GM19099 (cell line): ENCODE measurements around the gene FER.

Experiments used
- POLR2A ChIP-seq: IDR thresholded peaks from 3 replicates; pipeline ENCODE4 v1.6.1; 2011; ENCODE audit warnings: low read depth; ENCODE audit not compliant: insufficient read length; ENCODE audit errors: extremely low read depth

Gene FER

DNA sequence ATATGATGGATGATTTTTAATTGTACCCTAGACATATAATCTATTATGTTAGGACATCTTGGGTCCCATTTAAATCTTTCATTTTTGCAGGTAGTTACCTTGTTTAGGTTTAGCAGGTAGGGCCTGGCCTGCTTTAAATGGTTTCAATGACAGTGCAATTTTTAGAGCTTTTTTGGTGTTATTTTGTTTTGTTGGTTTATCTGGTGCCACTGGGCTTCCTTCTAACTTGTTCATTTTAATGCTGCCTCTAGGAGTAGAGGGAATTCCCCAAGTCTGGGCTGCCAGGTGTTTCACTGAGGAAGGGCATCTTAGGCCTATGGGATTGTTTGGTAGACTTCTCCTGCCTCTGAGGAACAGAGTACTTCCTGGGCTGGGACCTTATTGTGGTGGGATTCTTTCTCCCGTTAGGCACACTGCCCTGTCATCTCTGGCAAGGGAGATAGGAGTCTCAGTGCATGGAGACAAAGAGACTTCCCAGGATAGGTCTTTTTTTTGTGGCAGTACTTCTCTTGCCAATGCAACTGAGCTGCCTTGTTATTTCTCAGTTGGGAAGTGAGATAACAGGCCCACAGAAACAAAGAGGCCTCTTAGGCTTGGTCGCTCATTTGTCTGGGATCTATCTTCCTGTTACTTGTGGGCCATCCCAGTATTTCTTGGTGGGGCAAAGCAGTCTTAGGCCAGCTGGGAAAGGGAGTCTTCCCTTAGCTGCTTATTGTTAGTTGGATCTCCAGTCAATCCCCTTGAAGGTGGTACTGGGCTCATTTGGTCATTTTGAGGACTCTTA, 282.9 kb downstream of the FER start:
- TF ChIP-seq POLR2A: no peak

DNA sequence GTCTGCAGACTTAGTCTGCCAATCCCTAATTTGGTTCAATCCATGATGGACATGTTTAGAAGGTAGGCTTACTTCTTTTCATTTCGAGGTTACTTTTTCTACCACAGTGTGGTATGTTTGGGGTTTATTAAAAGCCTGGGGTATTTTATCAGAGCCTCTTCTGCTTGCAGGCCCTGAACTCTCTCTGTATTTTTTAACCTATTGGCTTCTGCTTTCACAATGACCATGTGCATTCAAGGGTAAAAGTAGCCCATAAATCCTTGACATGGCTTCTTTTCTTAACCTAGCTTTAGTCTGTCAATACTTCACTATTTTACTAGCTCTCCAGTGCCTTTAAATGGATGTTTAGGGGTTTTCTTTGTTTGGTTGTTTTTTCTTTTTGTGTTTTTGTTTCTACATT, 286.6 kb downstream of the FER start:
- TF ChIP-seq POLR2A: no peak

DNA sequence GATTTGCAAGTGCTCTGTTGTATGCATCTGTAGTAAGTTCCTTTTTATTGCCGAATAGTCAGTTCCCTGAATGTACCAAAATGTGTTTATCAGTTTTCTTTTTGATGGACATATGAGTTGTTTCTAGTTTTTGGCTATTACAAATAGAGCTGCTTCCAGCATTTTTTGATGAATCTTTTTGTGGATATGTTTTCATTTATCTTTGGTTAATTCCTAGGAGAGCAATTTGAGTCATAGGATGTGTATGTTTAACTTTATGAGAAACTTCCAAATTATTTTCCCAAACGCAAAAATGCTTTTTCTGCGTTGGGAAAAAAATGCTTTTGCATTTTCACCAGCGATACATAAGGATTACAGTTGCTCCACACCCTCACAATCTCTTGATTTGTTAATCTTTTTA, 287.7 kb downstream of the FER start:
- no peak for TF ChIP-seq POLR2A

DNA sequence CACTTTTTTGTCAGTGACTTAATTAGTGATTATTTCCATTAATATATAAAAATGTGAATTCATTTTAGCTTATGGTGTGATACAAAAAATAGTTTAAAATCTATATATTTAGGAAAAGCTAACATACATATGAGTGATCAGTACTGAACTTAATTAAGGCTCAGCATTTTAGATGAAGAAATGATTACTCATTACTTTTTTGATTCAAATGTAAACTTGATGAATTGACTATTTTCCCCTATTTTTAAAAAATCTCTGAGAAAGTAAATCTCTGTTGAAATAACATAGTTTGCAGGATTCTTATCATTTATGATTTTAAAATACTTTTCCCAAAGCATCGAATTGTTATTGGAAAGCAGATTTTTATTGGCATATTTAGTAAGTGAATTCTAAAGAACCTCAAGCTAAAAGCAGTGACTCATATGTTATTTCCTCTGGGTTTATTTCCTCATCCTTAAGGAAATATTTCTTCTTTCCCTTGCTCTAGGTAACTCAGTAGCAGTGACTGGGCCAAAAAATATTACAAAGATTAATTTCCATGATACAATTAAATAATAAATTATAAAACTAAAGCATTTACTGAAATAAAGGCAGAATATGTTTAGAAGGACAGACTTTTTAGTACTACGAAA, 290.6 kb downstream of the FER start:
- no peak for TF ChIP-seq POLR2A

DNA sequence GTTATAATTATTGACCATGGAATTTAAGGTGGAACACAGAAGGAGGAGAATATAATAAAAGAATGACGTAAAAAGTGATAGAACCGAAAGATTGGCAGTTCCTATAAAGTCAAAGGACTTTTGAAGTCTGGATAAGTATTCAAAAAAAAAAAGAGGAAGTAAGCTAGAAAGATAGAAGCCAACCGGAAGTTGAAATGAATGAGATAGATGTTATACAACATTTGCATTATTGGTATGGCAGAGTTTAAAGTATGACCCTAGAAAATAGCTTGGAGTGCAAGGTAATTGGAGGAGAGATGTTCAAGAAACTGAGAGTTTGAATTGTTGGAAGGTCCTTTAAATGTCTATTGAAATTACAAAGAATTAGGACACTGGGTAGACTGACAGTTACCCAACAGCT, 293.6 kb downstream of the FER start:
- no peak for TF ChIP-seq POLR2A

DNA sequence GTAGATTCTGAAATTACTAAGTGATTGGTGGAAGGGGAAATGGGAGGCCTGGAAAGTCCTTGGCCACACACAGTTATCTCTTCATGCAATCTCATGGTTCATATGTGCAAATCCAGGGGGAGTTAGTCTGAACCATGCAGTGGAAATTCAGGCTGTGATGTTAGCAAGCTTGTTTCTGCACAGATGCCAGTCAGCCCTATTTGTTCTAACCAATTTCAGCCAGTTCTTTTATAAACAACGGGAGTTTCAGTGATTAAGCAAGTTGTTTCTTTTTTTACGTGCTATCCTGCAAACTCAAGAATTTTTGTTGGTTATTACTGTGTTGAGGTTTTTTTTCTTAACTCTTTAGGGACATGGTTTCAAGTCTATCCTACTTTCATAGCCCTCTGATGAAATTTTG, 298.0 kb downstream of the FER start:
- TF ChIP-seq POLR2A: no peak

DNA sequence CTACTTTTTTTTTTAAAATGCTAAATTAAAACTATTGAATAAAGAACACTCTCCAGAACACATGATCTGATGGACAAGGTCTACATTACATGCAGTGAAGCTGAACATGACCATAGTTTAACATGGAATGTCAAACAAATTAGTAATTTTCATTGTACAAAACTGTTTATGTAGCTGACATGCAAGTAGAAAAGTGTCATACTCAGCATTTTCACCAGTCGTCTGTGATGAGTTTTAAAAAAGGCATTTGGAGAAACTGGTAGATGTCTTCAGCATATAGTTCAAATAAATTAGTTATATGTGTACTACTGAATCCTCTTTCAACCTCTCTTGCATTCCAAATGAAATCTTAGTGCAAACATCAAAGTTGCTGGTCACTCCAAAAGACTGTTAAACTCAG, 301.9 kb downstream of the FER start:
- TF ChIP-seq POLR2A: no peak

DNA sequence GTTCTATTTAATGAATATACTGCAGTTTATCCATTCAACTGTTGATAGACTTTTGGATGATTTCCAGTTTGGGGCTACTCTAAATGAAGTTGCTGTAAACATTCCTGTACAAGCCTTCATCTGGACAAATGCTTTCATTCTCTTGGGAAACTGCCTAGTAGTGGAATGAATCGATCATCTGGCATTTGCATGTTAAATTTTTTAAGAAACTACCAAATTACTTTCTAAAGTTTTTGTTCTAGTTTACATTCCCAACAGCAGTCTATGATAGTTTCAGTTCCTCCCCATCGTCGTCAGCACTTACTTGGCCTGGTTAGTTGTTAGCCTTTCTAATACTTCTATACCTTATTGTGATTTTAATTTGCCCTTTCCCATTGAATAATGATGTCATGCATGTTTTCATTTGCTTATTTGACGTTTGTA, 306.3 kb downstream of the FER start:
- TF ChIP-seq POLR2A: no peak

DNA sequence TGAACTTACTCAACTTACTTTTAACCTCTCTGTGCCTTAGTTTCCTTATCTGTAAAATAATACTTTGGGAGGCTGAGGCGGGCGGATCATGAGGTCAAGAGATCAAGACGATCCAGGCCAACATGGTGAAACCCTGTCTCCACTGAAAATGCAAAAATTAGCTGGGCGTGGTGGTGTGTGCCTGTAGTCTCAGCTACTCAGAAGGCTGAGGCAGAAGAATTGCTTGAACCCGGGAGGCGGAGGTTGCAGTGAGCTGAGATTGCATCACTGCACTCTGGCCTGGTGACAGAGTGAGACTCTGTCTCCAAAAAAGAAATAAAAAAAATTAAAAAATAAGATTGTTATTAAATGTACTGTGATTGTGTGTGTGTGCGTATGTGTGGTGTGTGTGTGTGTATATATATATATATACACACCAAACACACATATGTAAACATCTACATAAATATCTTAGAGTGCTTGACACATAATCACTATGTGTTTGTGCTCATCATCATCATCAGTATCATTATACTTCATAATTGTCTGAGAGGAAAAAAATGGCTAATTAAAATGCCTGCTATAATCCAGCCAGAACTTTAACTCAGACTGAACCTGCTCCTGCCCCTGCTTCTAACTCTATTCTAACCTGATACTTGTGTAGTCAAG, 312.8 kb downstream of the FER start:
- no peak for TF ChIP-seq POLR2A

DNA sequence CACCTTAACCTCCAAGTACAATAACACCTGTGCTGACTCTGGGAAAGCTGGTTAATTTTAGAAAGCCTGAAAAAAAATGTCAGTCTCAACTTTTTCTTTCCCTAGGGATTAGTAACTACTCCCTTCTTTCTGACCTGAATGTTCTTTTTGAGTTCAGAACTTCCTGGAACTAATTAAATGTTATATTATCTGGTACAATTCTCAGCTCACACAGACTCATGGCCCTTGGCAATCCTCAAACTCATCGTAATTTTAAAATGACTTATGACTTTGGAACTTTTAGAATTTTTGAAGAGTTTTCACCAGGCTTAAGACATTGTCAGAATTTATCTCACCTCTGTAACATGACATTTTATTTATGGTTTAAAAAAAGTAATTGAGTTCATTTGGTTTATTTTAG, 315.0 kb downstream of the FER start:
- TF ChIP-seq POLR2A: no peak

DNA sequence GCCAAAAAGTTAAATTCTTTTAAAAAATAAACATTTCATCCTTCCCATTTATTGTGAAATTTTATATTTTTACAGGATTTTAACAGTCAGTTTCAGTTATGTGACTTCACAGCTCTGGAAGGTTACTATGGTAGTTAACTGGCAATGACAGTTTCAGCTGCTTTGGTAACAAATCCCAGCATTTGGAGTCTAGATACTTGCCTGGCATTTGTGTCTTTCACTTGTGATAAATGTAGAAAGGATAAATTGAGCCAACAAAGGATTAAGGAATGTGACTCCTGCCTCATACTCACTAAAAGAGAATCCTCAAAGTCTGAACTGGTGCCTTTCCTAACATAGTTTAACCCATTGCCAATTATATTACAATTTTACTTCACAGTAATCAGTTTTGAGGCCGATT, 315.5 kb downstream of the FER start:
- TF ChIP-seq POLR2A: no peak

DNA sequence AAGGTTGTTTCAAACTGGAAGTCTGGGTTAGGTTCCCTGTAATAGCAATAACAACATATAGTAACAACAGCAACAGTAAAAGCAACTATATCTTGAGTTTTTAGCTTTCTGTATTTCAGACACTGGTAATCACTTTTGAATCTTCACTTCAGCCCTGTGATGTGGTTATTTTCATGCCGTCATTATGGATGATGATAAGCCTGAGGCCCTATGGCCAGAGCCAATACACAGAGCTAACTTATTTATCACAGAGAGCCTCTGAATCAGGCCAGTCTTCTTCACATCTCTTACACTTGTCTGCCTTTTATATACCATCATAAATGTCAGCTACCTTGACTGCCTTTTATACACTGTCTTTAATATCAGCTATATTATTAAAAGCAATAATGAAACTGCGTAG, 329.0 kb downstream of the FER start:
- TF ChIP-seq POLR2A: no peak

DNA sequence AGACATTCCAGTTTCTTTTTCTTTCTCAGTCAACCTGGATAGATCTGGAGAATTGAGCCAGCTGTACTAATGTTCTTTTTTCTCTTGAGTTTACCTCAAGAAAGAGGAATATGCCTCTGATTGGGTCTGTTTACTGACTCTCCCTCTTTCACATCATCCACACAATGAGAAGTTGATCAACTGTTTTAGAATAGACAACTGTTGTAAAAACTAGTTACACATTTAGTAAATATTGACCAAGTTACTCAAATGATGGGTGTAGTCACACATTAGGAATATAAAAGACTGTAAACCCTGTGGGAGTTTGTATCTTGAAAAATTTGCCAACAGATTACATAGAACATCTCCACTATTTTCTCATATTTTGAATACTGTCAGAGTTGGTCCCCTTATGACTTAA, 330.8 kb downstream of the FER start:
- no peak for TF ChIP-seq POLR2A

DNA sequence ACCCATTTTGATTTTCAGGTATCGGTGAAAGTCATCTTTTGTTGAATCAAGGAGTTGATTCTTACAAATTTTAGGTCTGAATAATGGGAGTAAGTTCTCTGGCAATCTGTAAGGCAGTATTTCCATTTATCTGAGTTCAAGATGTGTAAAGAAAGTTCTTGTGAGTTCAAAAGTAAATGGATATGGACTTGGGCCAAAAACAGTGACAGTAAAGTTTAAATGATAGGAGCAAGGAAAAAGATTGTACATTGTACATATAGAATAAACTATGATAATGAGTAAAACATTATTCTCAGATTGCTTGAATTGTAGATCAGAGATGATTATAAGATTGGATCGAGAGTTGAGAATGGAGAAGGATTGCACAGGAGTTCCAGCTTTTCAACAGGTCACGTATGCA, 332.8 kb downstream of the FER start:
- TF ChIP-seq POLR2A: no peak

DNA sequence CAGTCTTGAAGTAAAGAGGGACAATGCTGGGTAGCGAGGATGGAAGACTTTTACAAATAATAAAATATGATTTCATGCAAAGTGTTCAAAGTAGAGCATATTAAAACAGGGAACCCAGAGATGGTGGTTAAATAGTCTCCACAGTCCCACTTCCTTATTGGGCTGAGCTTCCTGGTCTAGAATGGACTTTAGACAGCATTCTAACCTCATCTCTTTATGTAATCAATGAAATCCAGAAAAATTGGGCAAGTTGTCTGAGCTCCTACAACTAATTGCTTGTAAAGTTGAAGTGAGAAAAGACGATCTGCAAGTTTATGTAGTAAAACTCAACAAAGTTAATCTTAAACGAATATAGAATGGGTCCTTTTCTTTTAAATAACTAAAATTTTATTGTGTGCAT, 333.2 kb downstream of the FER start:
- no peak for TF ChIP-seq POLR2A

DNA sequence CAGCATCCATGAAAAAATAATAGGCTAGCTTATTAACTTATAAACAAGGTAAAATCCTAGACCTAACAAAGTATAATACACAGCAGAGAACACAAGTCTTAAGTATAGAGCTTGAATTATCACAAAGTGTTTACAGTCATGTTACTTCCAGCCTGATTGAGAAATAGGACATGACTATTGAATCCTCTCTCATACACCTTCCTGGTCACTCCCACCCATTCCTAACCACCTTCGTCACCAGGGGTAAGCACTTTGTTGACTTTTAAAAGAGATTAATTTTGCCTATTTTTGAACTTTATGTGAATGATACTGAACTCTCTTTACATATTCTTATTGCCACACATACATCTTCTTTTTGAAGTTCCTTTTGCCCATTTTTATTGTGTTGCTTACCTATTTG, 336.2 kb downstream of the FER start:
- no peak for TF ChIP-seq POLR2A

DNA sequence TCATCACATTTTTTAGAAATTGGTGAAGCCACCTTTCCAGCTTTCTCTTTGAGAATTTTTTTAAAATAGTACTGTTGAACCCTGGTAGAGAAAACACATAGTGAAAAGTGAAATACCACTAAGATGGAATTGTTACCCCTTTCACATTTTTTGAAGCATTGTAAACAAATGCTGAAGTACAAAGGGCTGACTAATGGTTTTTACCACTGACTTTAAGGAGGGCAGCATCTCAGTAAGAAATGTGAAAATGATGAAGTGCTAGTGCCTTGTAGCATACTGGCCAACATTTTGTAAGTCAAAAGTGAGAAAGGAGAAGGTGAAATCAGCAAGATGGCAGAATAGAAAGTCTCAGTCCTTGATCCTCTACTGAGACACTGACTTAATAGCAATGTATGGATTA, 341.5 kb downstream of the FER start:
- TF ChIP-seq POLR2A: no peak

DNA sequence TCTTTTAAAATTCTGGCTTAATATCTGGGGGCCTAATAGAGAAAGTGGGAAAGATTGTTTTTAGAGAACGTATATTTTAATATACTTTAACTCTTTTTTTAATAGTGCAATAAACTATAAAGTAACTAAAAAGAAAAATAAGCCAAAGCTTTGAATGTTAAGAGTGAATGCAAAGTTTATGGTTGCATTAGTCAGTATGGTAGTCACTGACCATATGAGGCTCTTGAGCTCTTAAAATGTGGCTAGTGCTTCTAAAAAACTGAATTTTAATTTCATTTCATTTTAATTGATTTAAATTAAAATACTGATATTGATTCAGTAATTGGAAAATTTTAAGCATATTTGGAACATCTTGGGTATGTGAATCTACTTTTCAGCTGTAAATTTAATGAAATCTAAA, 351.4 kb downstream of the FER start:
- no peak for TF ChIP-seq POLR2A
